GM12873 (cell line): Measurements from ENCODE around the gene SNTB2.

Experiments
- CTCF ChIP-seq: IDR thresholded peaks from 2 replicates; pipeline ENCODE4 v1.5.1; 2012; ENCODE audit warnings: low read depth, mild to moderate bottlenecking, moderate library complexity, low read length, control low read depth; ENCODE audit not compliant: insufficient read depth; ENCODE audit errors: missing control alignments

Gene SNTB2

GRCh38 chr16:69323415-69323814 is 136.5 kb downstream of the SNTB2 start:
- TF ChIP-seq CTCF: no peak

- TF ChIP-seq CTCF: no peak
Observed at GRCh38 chr16:69324013-69324531, 137.1 kb downstream of the SNTB2 start.

GRCh38 chr16:69324585-69325253 is 137.8 kb downstream of the SNTB2 start:
- no peak for TF ChIP-seq CTCF

GRCh38 chr16:69325784-69326171 is 138.8 kb downstream of the SNTB2 start:
- no peak for TF ChIP-seq CTCF

GRCh38 chr16:69326172-69326873 is 139.4 kb downstream of the SNTB2 start:
- no peak for TF ChIP-seq CTCF

- TF ChIP-seq CTCF: no peak
Observed at GRCh38 chr16:69327585-69328310, 140.8 kb downstream of the SNTB2 start.

GRCh38 chr16:69328854-69329316 is 141.9 kb downstream of the SNTB2 start:
- TF ChIP-seq CTCF: no peak
